ENCODE results near the gene SORCS2.

SORCS2 gene

DNA sequence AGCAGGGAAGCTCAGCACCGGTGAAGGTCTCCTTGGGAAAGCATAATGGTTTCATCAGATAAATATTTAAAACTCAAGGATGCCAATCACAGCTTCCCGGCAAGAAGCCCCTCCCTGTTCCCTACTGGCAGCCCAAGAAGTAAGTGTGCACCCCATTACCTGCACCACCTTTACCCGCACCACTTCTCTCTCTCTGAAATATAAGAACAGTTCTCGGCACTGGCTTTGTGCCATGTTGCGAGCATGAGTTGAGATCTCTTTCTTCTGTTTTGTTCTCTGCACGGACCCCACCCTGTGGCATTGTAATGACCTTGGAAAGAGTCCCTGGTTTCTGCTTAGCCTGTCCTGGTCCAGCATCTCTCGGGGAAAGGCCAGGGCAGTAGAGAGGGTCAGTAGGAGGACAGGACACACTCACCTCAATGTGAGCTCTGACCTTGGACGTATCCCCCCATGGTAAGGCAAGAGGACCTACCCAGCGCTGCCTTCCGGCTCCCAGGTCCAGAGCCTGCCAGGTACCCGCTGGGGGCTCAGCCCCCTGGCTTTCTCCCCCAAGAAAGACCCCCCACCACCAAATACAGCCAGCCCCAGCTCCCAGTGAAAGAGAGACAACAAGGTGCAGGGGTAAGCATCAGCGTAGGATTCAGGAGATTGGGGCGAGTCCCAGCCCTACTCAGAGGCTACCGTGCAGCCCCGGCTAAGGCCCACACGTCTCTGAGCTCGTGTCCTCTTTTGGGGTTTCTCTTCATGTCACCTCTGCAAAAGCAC lies 161.7 kb downstream of the SORCS2 start:
- no peak overlapping the region for H3K9ac ChIP-seq (ENCODE audit: low read length in 2 of 2)
- H3K36me3 ChIP-seq (ENCODE audit: control insufficient read depth in 2 of 2, insufficient read depth in 2 of 2, low read length in 2 of 2) = no peaks in the 10 kb centered on the region
- H3K27ac ChIP-seq (ENCODE audit: low read length) = no peak overlapping the region
- no peaks in the 10 kb centered on the region for H3K9me3 ChIP-seq (ENCODE audit: control insufficient read depth in 2 of 2, low read length in 2 of 2)
- H3K27me3 ChIP-seq (ENCODE audit: control insufficient read depth in 1 of 2, insufficient read depth in 2 of 2, low read length in 2 of 2) = no peaks in the 10 kb centered on the region
- no peak overlapping the region for H3K4me3 ChIP-seq (ENCODE audit: low read length in 2 of 2)
- peaks cover 17% of the 10 kb centered on the region for H3K4me1 ChIP-seq (ENCODE audit: control insufficient read depth, insufficient read depth, low read length)

DNA sequence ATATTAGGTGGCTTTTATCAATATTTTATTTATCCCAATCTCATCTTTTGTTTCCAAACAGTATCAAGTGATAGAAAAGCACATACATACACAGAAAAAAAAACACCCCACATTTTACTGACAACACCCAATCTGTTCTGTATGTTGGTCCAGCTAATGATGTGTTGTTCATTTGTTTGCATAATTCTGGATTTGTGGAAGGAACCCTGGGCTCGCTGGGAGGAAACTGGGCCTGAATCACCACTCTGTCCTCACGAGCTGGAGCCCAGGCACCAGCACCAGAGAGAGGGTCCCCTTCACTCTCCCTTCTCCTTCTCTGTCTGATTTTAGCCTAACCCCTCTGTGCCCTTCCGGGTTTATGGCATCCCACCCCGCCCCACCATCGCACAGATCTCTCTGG lies 162.6 kb downstream of the SORCS2 start:
- no peak overlapping the region for H3K9ac ChIP-seq (ENCODE audit: low read length in 2 of 2)
- no peaks in the 10 kb centered on the region for H3K27me3 ChIP-seq (ENCODE audit: control insufficient read depth in 1 of 2, insufficient read depth in 2 of 2, low read length in 2 of 2)
- H3K9me3 ChIP-seq (ENCODE audit: control insufficient read depth in 2 of 2, low read length in 2 of 2) = no peaks in the 10 kb centered on the region
- H3K27ac ChIP-seq (ENCODE audit: low read length) = no peak overlapping the region
- no peak overlapping the region for H3K4me3 ChIP-seq (ENCODE audit: low read length in 2 of 2)
- peaks cover 24% of the 10 kb centered on the region for H3K4me1 ChIP-seq (ENCODE audit: control insufficient read depth, insufficient read depth, low read length)
- H3K36me3 ChIP-seq (ENCODE audit: control insufficient read depth in 2 of 2, insufficient read depth in 2 of 2, low read length in 2 of 2) = no peaks in the 10 kb centered on the region

DNA sequence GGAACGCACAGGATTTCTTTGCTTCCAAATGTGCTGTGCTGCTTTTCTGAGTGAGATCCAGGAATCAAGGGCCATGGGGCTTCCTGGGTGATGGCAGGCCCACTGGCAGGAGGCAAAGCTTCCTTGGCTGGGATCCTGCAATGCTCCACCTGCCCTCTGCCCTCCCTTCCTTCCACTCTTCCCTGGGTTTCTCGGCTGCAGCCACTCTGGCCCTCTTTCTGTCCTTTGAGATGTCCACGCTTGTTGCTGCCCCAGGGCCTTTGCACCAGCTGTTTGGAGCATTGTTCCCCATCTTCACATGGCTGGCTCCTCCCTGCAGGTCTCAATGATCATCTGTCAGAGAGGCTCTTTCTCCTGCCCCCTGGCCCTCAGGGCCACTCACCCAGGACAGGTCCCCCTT lies 163.5 kb downstream of the SORCS2 start:
- H3K36me3 ChIP-seq (ENCODE audit: control insufficient read depth in 2 of 2, insufficient read depth in 2 of 2, low read length in 2 of 2) = no peaks in the 10 kb centered on the region
- H3K4me3 ChIP-seq (ENCODE audit: low read length in 2 of 2) = no peak overlapping the region
- no peaks in the 10 kb centered on the region for H3K27me3 ChIP-seq (ENCODE audit: control insufficient read depth in 1 of 2, insufficient read depth in 2 of 2, low read length in 2 of 2)
- H3K27ac ChIP-seq (ENCODE audit: low read length) = no peak overlapping the region
- H3K9ac ChIP-seq (ENCODE audit: low read length in 2 of 2) = no peak overlapping the region
- no peaks in the 10 kb centered on the region for H3K9me3 ChIP-seq (ENCODE audit: control insufficient read depth in 2 of 2, low read length in 2 of 2)
- peaks cover 31% of the 10 kb centered on the region for H3K4me1 ChIP-seq (ENCODE audit: control insufficient read depth, insufficient read depth, low read length)

DNA sequence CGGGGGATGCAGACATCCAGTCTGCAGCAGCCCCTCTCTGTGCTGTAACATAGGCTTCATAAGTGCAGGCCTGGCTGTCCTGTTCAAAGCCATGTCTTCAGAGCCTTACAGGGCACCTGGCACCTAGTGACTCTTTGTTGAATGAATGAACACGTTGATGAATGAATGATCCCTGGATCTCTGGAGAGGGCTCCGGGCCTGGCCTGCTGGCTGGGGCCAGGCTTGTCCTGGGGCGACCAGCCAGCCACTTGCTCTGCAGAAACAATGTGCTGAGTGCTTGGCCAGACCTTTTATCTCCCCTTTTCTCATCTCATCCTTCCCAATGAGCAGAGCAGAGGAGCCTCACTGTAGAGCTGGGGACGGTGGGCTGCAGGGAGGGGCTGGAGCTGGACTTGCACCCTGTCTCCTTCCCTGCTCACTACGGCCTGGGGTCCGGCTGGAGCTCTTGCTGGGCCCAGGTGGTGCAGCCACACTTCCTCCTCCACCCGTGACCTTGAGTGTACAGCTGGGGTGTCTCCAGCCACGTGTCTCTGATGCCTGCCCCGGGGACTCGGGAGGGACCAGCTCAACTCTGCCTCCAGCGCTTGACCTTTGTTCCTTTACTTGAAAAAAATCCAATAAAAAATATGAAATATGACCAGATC lies 164.5 kb downstream of the SORCS2 start:
- Histone ChIP-seq H3K27ac (ENCODE audit: low read length) (no peak overlapping the region), H3K4me3 (ENCODE audit: low read length in 2 of 2) (no peak overlapping the region), H3K9me3 (ENCODE audit: control insufficient read depth in 2 of 2, low read length in 2 of 2) (no peaks in the 10 kb centered on the region), H3K9ac (ENCODE audit: low read length in 2 of 2) (no peak overlapping the region), H3K27me3 (ENCODE audit: control insufficient read depth in 1 of 2, insufficient read depth in 2 of 2, low read length in 2 of 2) (no peaks in the 10 kb centered on the region), H3K4me1 (ENCODE audit: control insufficient read depth, insufficient read depth, low read length) (peaks cover 37% of the 10 kb centered on the region), H3K36me3 (ENCODE audit: control insufficient read depth in 2 of 2, insufficient read depth in 2 of 2, low read length in 2 of 2) (no peaks in the 10 kb centered on the region)

DNA sequence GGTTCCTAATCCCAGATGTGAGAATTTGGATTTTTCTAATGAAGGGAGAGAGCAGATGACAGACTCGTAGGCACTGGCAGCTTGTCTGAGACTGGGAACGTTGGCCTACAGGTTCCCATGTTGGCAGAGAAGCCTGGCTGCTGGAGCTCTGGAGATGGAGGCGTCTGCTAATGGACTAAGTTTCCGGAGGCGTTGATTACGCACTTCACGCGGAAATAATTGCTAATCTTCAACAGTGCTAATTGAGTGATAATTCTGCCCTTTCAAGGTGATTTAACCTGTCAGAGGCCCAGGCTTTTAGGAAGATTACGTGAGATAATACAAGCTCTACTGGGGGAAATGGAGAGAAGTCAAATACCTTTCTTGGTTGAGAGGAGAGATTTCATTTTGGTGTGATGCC lies 165.0 kb downstream of the SORCS2 start:
- H3K9ac ChIP-seq (ENCODE audit: low read length in 2 of 2) = no peak overlapping the region
- no peaks in the 10 kb centered on the region for H3K36me3 ChIP-seq (ENCODE audit: control insufficient read depth in 2 of 2, insufficient read depth in 2 of 2, low read length in 2 of 2)
- H3K4me1 ChIP-seq (ENCODE audit: control insufficient read depth, insufficient read depth, low read length) = peaks cover 37% of the 10 kb centered on the region
- no peaks in the 10 kb centered on the region for H3K27me3 ChIP-seq (ENCODE audit: control insufficient read depth in 1 of 2, insufficient read depth in 2 of 2, low read length in 2 of 2)
- no peaks in the 10 kb centered on the region for H3K9me3 ChIP-seq (ENCODE audit: control insufficient read depth in 2 of 2, low read length in 2 of 2)
- H3K4me3 ChIP-seq (ENCODE audit: low read length in 2 of 2) = no peak overlapping the region
- no peak overlapping the region for H3K27ac ChIP-seq (ENCODE audit: low read length)

DNA sequence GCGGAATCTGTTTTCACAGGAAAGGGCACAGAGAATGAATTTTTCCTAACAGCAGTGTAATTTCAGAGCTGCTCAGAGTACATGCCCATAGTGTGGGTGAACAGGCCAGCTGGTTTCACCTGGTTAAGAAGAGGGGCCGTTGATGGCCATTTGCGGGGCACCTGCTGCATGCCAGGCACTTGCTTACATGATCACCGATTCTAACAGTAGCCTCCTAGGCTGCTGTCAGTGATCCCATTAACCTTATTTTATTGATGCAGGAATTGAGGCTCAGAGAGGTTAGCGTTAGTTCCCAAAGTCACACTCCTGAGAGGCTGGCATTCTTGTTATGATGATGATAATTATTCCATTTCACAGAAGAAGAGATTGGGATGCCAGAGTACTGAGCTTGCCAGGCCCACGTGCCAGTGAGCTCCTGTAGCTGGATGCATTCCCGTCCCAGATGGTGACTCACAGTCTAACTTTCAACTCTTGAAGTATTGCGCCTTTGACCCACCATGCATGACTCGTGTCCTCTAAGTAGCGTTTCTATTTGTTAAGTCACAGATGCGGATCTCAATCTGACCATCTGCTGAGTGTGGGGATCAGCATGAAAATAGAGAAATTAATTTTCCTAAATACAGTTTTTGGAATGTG lies 165.9 kb downstream of the SORCS2 start:
- peaks cover 37% of the 10 kb centered on the region for H3K4me1 ChIP-seq (ENCODE audit: control insufficient read depth, insufficient read depth, low read length)
- H3K36me3 ChIP-seq (ENCODE audit: control insufficient read depth in 2 of 2, insufficient read depth in 2 of 2, low read length in 2 of 2) = no peaks in the 10 kb centered on the region
- no peak overlapping the region for H3K9ac ChIP-seq (ENCODE audit: low read length in 2 of 2)

DNA sequence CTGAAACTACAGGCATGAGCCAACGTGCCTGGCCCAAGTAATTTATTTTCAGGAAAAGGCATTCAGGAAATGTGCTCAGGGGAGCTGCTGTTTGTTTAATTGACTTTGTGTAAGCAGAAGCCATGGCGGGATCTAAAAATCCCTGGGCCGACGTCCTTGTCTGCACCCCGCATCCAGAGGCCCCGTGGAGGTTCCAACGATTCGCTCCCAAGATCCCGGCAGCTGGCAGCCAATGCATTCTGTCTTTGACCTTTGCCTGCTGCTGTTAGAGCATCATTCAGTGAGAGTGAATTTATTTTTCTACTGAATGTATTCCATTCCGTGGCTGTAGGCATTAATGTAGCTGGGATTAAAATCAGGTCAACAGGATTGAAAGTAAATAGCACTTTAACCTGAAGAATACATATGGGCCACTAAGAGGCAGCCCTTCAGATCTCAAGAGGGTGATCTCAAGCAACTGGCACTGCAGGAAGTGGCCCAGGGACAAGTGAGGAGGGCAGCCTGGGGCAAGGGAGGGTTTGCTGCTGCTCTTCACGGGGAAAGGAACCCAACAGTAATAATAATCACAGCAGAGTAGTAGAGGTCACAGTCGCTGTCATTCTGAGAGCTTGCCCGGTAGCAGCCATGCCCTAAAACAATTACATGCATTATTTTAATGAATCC lies 167.2 kb downstream of the SORCS2 start:
- H3K4me1 ChIP-seq (ENCODE audit: control insufficient read depth, insufficient read depth, low read length) = peaks cover 37% of the 10 kb centered on the region
- H3K4me3 ChIP-seq (ENCODE audit: low read length in 2 of 2) = no peak overlapping the region
- no peaks in the 10 kb centered on the region for H3K27me3 ChIP-seq (ENCODE audit: control insufficient read depth in 1 of 2, insufficient read depth in 2 of 2, low read length in 2 of 2)
- no peak overlapping the region for H3K9ac ChIP-seq (ENCODE audit: low read length in 2 of 2)
- no peaks in the 10 kb centered on the region for H3K36me3 ChIP-seq (ENCODE audit: control insufficient read depth in 2 of 2, insufficient read depth in 2 of 2, low read length in 2 of 2)
- H3K27ac ChIP-seq (ENCODE audit: low read length) = no peak overlapping the region
- H3K9me3 ChIP-seq (ENCODE audit: control insufficient read depth in 2 of 2, low read length in 2 of 2) = no peaks in the 10 kb centered on the region

More for the DNA sequence above, 165.9 kb downstream of the SORCS2 start:
- no peaks in the 10 kb centered on the region for H3K27me3 ChIP-seq (ENCODE audit: control insufficient read depth in 1 of 2, insufficient read depth in 2 of 2, low read length in 2 of 2)
- no peaks in the 10 kb centered on the region for H3K9me3 ChIP-seq (ENCODE audit: control insufficient read depth in 2 of 2, low read length in 2 of 2)
- no peak overlapping the region for H3K4me3 ChIP-seq (ENCODE audit: low read length in 2 of 2)
- H3K27ac ChIP-seq (ENCODE audit: low read length) = no peak overlapping the region

DNA sequence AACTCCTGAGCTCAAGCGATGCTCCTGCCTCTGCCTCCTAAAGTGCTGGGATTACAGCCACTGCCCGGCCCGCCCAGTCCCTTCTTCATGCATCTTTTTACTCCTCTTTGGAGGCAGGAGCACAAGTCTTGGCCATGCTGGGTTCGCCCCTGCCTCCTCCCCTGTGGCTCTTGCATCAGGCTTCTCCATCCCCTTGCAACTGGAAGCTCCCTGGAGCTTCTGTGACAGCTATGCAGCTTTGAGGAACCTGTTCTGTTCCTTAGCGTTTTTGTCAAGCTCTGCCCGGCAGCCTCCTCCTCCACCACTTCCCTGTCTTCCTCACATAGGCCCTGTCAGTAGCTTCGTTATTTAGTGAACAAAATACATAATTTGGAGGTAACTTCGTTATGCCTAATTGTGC lies 168.5 kb downstream of the SORCS2 start:
- Histone ChIP-seq H3K9me3 (ENCODE audit: control insufficient read depth in 2 of 2, low read length in 2 of 2) (no peaks in the 10 kb centered on the region), H3K4me3 (ENCODE audit: low read length in 2 of 2) (no peak overlapping the region), H3K36me3 (ENCODE audit: control insufficient read depth in 2 of 2, insufficient read depth in 2 of 2, low read length in 2 of 2) (no peaks in the 10 kb centered on the region), H3K9ac (ENCODE audit: low read length in 2 of 2) (no peak overlapping the region), H3K27me3 (ENCODE audit: control insufficient read depth in 1 of 2, insufficient read depth in 2 of 2, low read length in 2 of 2) (no peaks in the 10 kb centered on the region), H3K4me1 (ENCODE audit: control insufficient read depth, insufficient read depth, low read length) (peaks cover 42% of the 10 kb centered on the region), H3K27ac (ENCODE audit: low read length) (peak overlapping the region; percentile 18)

DNA sequence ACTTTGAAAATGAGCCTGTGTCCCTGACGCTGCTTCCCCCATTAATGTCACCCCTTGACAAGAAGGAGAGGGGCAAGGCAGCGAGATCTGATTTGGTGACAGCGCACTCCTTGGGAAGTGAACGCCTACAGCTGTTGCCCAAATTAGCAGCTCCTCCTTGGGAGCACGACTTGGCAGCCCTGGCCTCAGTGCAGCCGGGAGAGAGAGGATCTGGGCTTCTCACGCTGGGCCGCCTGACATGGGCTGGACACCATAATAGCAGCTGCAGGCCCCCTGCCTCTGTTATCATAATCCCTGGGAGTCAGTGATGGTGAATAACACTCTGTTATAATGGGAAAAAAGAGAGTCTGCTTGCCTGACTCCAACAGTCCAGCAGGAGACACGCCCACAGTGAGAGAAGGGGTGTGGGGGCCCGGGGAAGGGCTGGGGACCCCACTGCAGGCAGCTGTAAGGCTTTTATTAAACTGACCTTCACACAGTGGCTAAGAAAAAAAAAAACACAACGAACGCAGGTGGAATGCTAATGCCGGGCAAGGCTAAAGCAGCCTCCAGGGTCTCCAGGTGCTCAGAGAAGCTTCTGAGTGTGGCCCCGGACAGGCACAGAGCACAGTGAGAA lies 169.1 kb downstream of the SORCS2 start:
- no peak overlapping the region for H3K9ac ChIP-seq (ENCODE audit: low read length in 2 of 2)
- no peaks in the 10 kb centered on the region for H3K27me3 ChIP-seq (ENCODE audit: control insufficient read depth in 1 of 2, insufficient read depth in 2 of 2, low read length in 2 of 2)
- H3K27ac ChIP-seq (ENCODE audit: low read length) = peak overlapping the region; percentile 18
- H3K36me3 ChIP-seq (ENCODE audit: control insufficient read depth in 2 of 2, insufficient read depth in 2 of 2, low read length in 2 of 2) = no peaks in the 10 kb centered on the region
- H3K4me3 ChIP-seq (ENCODE audit: low read length in 2 of 2) = no peak overlapping the region
- H3K4me1 ChIP-seq (ENCODE audit: control insufficient read depth, insufficient read depth, low read length) = peaks cover 48% of the 10 kb centered on the region
- no peaks in the 10 kb centered on the region for H3K9me3 ChIP-seq (ENCODE audit: control insufficient read depth in 2 of 2, low read length in 2 of 2)

DNA sequence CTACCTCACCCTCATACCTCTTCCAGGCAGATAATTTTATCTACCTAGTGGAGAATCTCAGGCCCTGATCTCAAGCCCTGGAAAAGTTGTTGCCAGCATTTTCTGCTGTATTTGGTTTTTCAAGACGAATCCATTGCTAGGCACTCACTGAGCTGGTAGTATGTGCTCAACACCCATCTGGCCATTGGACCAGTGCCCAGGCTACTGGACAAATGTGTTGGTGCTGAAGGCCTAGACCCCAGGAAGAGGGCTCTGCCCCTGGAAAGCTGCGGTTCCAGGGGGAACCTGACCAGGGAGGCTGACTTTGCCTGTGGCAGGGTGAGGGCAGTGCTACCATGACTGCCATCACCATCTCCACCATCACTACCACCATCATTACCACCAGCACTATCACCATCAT lies 170.0 kb downstream of the SORCS2 start:
- Histone ChIP-seq H3K9ac (ENCODE audit: low read length in 2 of 2) (no peak overlapping the region), H3K27me3 (ENCODE audit: control insufficient read depth in 1 of 2, insufficient read depth in 2 of 2, low read length in 2 of 2) (peaks cover 2 to 4% of the 10 kb centered on the region in 2 donors), H3K27ac (ENCODE audit: low read length) (no peak overlapping the region), H3K9me3 (ENCODE audit: control insufficient read depth in 2 of 2, low read length in 2 of 2) (no peaks in the 10 kb centered on the region), H3K4me3 (ENCODE audit: low read length in 2 of 2) (no peak overlapping the region), H3K4me1 (ENCODE audit: control insufficient read depth, insufficient read depth, low read length) (peaks cover 51% of the 10 kb centered on the region), H3K36me3 (ENCODE audit: control insufficient read depth in 2 of 2, insufficient read depth in 2 of 2, low read length in 2 of 2) (no peaks in the 10 kb centered on the region)

Measured in stomach smooth muscle (tissue), 2 donors.